Measurements from ENCODE around the gene NDUFA13. TPM values are rescaled to one million over a fixed set of nuclear protein-coding genes. Genes with fewer than 3 reads are reported as not detected.
"Not testable (repeated sequence)": the region's sequence is repeated elsewhere in the genome, so short reads cannot be mapped to it uniquely, and the experiment has no call there.

NDUFA13 gene
- 324 TPM for polyA plus RNA-seq

DNA sequence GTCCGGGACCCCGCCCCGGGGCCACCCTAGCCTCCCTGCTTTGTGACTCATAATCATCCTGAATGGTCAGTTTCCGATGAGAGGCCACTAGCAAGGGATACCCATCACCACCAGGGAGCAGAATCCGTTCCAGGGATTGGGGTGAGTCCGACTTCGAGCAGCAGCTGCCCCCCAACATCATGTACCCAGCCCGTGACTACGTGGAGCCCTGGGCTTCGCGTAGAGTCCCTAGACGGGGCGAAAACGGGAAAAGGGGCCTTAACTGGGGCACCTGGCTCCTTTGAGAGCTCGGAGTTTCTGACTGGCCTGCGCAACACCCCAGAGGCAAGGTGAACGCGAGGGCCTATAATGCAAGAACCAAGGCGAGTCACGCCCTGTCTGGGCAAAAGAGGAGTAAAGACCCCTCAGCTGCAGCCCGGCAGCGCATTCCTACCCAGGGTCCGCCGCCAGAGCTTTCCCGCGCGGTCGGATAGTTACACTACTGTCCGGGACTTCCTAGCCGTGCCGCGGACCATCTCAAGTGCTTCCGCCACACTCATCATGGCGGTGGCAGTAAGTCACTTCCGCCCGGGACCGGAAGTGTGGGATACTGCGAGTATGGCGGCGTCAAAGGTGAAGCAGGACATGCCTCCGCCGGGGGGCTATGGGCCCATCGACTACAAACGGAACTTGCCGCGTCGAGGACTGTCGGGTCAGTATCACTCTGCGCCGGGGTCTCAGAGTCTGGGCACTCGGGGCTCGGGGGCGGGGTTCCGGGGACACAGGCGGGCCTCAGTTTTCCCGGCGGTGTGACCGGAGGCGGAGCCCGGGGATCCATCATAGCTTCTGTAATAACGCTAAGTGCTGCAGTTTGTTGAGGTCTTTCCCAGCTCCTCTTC lies at the start of gene NDUFA13:
Gene NDUFA13 (plus strand): TSS at position 584 of the 878 bp plus-strand sequence. CDS start 14 bp downstream, at position 598.
- Mint-ChIP-seq H3K27ac (peak within 1 kb of the TSS; percentile 88 to 97 (median 92)), H3K27me3 (no peaks in the 10 kb centered on the region), H3K36me3 (peaks cover 2% of the 10 kb centered on the region), H3K4me3 (peak within 1 kb of the TSS; percentile 94 to 99 (median 98)), H3K9me3 (no peaks in the 10 kb centered on the region), H3K4me1 (peaks cover 11 to 15% (median 12%) of the 10 kb centered on the region in 3 donors)

DNA sequence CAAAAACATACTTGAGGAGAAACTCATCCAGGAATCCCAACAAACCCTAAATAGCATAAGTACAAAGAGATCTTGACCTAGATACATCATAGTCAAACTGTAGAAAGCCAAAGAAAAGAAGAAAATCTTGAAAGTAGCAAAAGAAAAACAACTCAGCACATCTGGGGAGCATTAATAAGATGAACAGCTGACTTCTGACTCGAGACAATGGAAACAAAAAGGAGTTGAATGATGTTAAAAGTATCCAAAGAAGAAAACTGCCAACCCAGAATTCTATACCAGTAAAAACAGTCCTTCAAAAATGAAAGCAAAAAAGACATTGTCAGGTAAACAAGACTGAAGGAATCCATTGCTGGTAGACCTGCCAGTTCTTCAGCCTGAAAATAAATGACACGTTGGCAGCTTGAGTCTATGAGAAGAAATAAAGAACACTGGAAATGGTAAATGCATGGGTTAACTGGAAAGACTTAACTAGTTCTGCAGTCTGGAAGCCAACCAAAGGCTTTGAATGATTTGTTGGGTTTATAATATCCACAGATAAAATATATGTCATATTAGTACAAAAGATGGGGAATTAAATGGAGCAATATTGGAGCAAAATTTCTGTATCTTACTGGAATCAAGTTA lies 47.5 kb upstream of the NDUFA13 start:
- Mint-ChIP-seq H3K9me3 (peaks cover 1 to 10% (median 8%) of the 10 kb centered on the region in 3 donors), H3K4me3 (peak overlapping the region in 1 of 4 donors; percentile 17), H3K27ac (peak overlapping the region in 1 of 3 donors; percentile 51), H3K27me3 (no peaks in the 10 kb centered on the region), H3K36me3 (peaks cover 28% of the 10 kb centered on the region), H3K4me1 (peaks cover 21 to 41% (median 32%) of the 10 kb centered on the region in 3 donors)

DNA sequence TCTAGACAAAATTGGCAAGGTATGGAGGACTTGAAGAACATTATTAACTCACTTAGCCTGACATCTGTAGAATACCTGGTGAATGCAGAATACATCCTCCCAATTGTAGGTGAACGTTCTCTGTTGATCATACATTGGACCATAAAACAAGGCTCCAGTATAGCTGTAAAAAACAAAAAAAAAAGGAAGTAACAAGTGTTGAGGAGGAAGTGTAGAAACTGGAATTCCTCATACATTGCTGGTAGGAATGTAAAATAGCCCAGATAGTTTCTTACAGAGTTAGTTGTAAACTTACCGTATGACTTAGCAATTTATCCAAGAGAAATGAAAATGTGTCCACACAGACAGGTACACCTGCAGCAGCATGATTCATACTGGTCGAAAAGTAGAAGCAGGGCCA lies 45.4 kb upstream of the NDUFA13 start:
- Mint-ChIP-seq H3K27me3 (no peaks in the 10 kb centered on the region), H3K4me3 (peak overlapping the region; percentile 3 to 61 (median 22)), H3K4me1 (peaks cover 26 to 47% (median 39%) of the 10 kb centered on the region in 3 donors), H3K27ac (peak overlapping the region; percentile 15 to 90 (median 69)), H3K9me3 (peaks cover 1 to 10% (median 8%) of the 10 kb centered on the region in 3 donors), H3K36me3 (peaks cover 30% of the 10 kb centered on the region)

- H3K27ac Mint-ChIP-seq = peak overlapping the region; percentile 90 to 98 (median 92)
- peaks cover 0 to 10% (median 8%) of the 10 kb centered on the region in 3 donors for H3K9me3 Mint-ChIP-seq
- no peaks in the 10 kb centered on the region for H3K27me3 Mint-ChIP-seq
- H3K4me1 Mint-ChIP-seq = peaks cover 26 to 48% (median 43%) of the 10 kb centered on the region in 3 donors
- H3K4me3 Mint-ChIP-seq = peak overlapping the region; percentile 75 to 93 (median 88)
- peaks cover 19% of the 10 kb centered on the region for H3K36me3 Mint-ChIP-seq
Observed at GRCh38 chr19:19471682-19472081, 44.3 kb upstream of the NDUFA13 start.

GRCh38 chr19:19472106-19472505 lies 43.9 kb upstream of the NDUFA13 start:
- H3K27me3 Mint-ChIP-seq, H3K9me3 Mint-ChIP-seq: not testable (repeated sequence)
- peaks cover 18% of the 10 kb centered on the region for H3K36me3 Mint-ChIP-seq
- peak overlapping the region; percentile 75 to 93 (median 88) for H3K4me3 Mint-ChIP-seq
- peak overlapping the region; percentile 90 to 98 (median 92) for H3K27ac Mint-ChIP-seq
- H3K4me1 Mint-ChIP-seq = peaks cover 26 to 51% (median 46%) of the 10 kb centered on the region in 3 donors

DNA sequence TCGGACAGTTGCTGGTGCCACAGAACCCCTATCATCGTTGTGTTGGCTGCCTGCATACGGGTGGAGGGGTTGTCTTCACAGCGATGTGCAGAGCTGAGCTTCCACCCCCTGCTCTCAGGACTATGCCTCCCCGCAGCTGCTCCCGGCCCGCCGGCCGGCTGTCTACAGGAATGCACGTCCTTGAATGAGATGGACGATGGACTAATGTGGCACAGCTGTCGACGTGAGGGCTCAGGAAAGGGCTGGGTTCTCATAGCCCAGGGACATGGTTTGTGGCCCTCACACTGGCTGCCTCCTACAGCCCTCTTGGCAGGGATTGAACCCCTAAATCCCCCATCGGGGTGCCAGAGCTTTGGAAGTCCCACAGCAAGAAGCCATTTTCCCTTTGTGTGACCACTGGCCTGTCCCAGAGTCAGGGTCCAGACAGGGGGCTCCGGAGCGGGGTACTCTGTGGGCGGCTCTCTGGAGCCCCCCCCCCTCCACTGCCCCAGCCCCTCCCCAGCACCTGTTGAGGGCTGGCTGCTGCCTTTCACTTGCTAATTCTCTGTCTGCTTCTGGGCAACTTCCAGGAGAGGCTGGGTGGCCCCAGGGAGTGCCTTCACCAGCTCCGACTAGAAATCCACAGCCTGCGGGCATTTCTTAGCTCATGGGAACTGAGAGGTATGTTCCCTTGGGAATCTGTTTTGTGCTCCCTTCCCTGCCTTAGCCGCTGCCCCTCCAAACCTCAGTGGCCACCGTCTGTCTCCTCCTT lies 40.8 kb upstream of the NDUFA13 start:
- H3K4me1 Mint-ChIP-seq = peaks cover 26 to 55% (median 43%) of the 10 kb centered on the region in 3 donors
- H3K9me3 Mint-ChIP-seq = no peaks in the 10 kb centered on the region
- H3K36me3 Mint-ChIP-seq = peaks cover 9% of the 10 kb centered on the region
- peak overlapping the region in 1 of 4 donors; percentile 44 for H3K4me3 Mint-ChIP-seq
- peak overlapping the region; percentile 48 to 86 (median 59) for H3K27ac Mint-ChIP-seq
- no peaks in the 10 kb centered on the region for H3K27me3 Mint-ChIP-seq

- no peaks in the 10 kb centered on the region for H3K27me3 Mint-ChIP-seq
- peaks cover 17 to 46% (median 34%) of the 10 kb centered on the region in 3 donors for H3K4me1 Mint-ChIP-seq
- H3K4me3 Mint-ChIP-seq = peak overlapping the region in 1 of 4 donors; percentile 25
- peak overlapping the region; percentile 48 to 86 (median 64) for H3K27ac Mint-ChIP-seq
- peaks cover 7% of the 10 kb centered on the region for H3K36me3 Mint-ChIP-seq
- H3K9me3 Mint-ChIP-seq = no peaks in the 10 kb centered on the region
Observed at GRCh38 chr19:19475849-19476828, 39.9 kb upstream of the NDUFA13 start.

GRCh38 chr19:19477705-19478383 lies 38.2 kb upstream of the NDUFA13 start:
- H3K27ac Mint-ChIP-seq = peak overlapping the region in 2 of 3 donors; percentile 46 to 74
- H3K4me3 Mint-ChIP-seq = no peak overlapping the region
- H3K4me1 Mint-ChIP-seq = peaks cover 5 to 34% (median 20%) of the 10 kb centered on the region in 3 donors
- H3K9me3 Mint-ChIP-seq = no peaks in the 10 kb centered on the region
- H3K27me3 Mint-ChIP-seq = no peaks in the 10 kb centered on the region
- H3K36me3 Mint-ChIP-seq = peaks cover 3% of the 10 kb centered on the region

GRCh38 chr19:19480688-19481087 lies 35.3 kb upstream of the NDUFA13 start:
- Mint-ChIP-seq H3K4me3 (no peak overlapping the region), H3K4me1 (peaks cover 10 to 27% (median 17%) of the 10 kb centered on the region in 3 donors), H3K9me3 (no peaks in the 10 kb centered on the region), H3K36me3 (no peaks in the 10 kb centered on the region), H3K27ac (peak overlapping the region in 2 of 3 donors; percentile 76 to 82), H3K27me3 (no peaks in the 10 kb centered on the region)

GRCh38 chr19:19482809-19483596 lies 33.0 kb upstream of the NDUFA13 start:
- peak overlapping the region in 2 of 4 donors; percentile 12 to 17 for H3K4me3 Mint-ChIP-seq
- peak overlapping the region in 2 of 3 donors; percentile 53 to 94 for H3K27ac Mint-ChIP-seq
- peaks cover 12 to 22% (median 12%) of the 10 kb centered on the region in 3 donors for H3K4me1 Mint-ChIP-seq
- no peaks in the 10 kb centered on the region for H3K9me3 Mint-ChIP-seq
- H3K27me3 Mint-ChIP-seq = no peaks in the 10 kb centered on the region
- peaks cover 3% of the 10 kb centered on the region for H3K36me3 Mint-ChIP-seq

GRCh38 chr19:19485161-19485997 lies 30.6 kb upstream of the NDUFA13 start:
- Mint-ChIP-seq H3K27ac (peak overlapping the region; percentile 57 to 87 (median 73)), H3K36me3 (peaks cover 3% of the 10 kb centered on the region), H3K27me3 (no peaks in the 10 kb centered on the region), H3K4me1 (peaks cover 25 to 39% (median 33%) of the 10 kb centered on the region in 3 donors), H3K4me3 (peak overlapping the region in 2 of 4 donors; percentile 57 to 83), H3K9me3 (no peaks in the 10 kb centered on the region)

GRCh38 chr19:19485998-19486290 lies 30.1 kb upstream of the NDUFA13 start:
- Mint-ChIP-seq H3K27ac (no peak overlapping the region), H3K4me1 (peaks cover 28 to 43% (median 36%) of the 10 kb centered on the region in 3 donors), H3K4me3 (peak overlapping the region in 1 of 4 donors; percentile 27), H3K27me3 (no peaks in the 10 kb centered on the region), H3K36me3 (peaks cover 3% of the 10 kb centered on the region), H3K9me3 (no peaks in the 10 kb centered on the region)
